Measurements from ENCODE around the gene CHST11. TPM values are rescaled to one million over a fixed set of nuclear protein-coding genes. Genes with fewer than 3 reads are reported as not detected.

Gene CHST11
- total RNA-seq, 1 experiment from 2014 or later, result 6.7 TPM

- Mint-ChIP-seq H3K27ac (no peak overlapping the region), H3K9me3 (peaks cover 10 to 13% of the 10 kb centered on the region in 2 experiments; a peak in 3 of 5 replicates)
- H3K4me2 ChIP-seq (ENCODE audit: insufficient read depth, insufficient read length, low read length), result no peak overlapping the region
Observed at GRCh38 chr12:104422441-104422840, 34.3 kb upstream of the CHST11 start.

More at GRCh38 chr12:104422441-104422840, 34.3 kb upstream of the CHST11 start:
- Histone ChIP-seq H3K56ac (ENCODE audit: insufficient read length, low read depth, low read length) (no peak overlapping the region), H3K27me3 (ENCODE audit: insufficient read depth, low read length) (no peaks in the 10 kb centered on the region), H3K14ac (ENCODE audit: insufficient read depth, low read length) (no peak overlapping the region), H3K27ac (ENCODE audit: insufficient read length, low read depth, low read length) (no peak overlapping the region), H2AK5ac (ENCODE audit: insufficient read length, low read length) (no peak overlapping the region), H3K9ac (ENCODE audit: extremely low read depth, insufficient read length, low read length) (no peak overlapping the region), H3K23me2 (ENCODE audit: insufficient read length, low read depth, low read length, poor library complexity, severe bottlenecking) (no peaks in the 10 kb centered on the region), H2BK15ac (ENCODE audit: low read depth, low read length) (no peak overlapping the region), H2BK5ac (ENCODE audit: insufficient read length, low read length) (no peak overlapping the region), H2BK20ac (ENCODE audit: low read depth, low read length, poor library complexity, severe bottlenecking) (no peak overlapping the region), H3K79me1 (ENCODE audit: insufficient read depth, low read depth, low read length, poor library complexity, severe bottlenecking) (no peaks in the 10 kb centered on the region), H3K4ac (ENCODE audit: low read depth, low read length) (no peak overlapping the region), H2BK12ac (ENCODE audit: insufficient read length, low read depth, low read length) (no peak overlapping the region), H3T11ph (ENCODE audit: low read length) (no peak overlapping the region), H4K20me1 (ENCODE audit: control insufficient read depth, insufficient read depth, insufficient read length) (no peaks in the 10 kb centered on the region), H3K18ac (ENCODE audit: insufficient read length, low read depth, low read length) (no peak overlapping the region), H4K5ac (ENCODE audit: insufficient read length, low read depth, low read length) (no peak overlapping the region), H4K91ac (ENCODE audit: insufficient read length, low read depth, low read length) (no peak overlapping the region), H2BK120ac (ENCODE audit: low read depth, low read length, poor library complexity, severe bottlenecking) (no peak overlapping the region), H2AFZ (ENCODE audit: low read length) (no peak overlapping the region), H3K9me3 (ENCODE audit: control insufficient read depth, low read depth, low read length) (no peaks in the 10 kb centered on the region), H3K4me1 (ENCODE audit: insufficient read depth, low read length) (no peaks in the 10 kb centered on the region; the same call in 1 of the 2 replicates), H3K23ac (ENCODE audit: insufficient read length, low read depth, low read length) (no peak overlapping the region), H3K79me2 (ENCODE audit: insufficient read depth, low read length) (no peaks in the 10 kb centered on the region), H4K8ac (replicated peaks; ENCODE audit: insufficient read length, low read depth, low read length) (no peak overlapping the region)
- DNase-seq, result no peak
- Mint-ChIP-seq H3K36me3 (ENCODE audit: insufficient read depth in 1 of 3, low read depth in 3 of 3) (peaks cover 2 to 11% (median 10%) of the 10 kb centered on the region in 3 experiments; a peak in 5 of 7 replicates), H3K4me1 (no peaks in the 10 kb centered on the region), H3K27me3 (ENCODE audit: low read depth) (peaks cover 5% of the 10 kb centered on the region; the same call in 1 of the 2 replicates), H3K4me3 (no peak overlapping the region)
- TF ChIP-seq CTCF (conservative IDR thresholded peaks at IDR 0.05), result no peak
- WGBS (ENCODE audit: extremely low coverage, insufficient read length, low lambda C conversion rate), result no CpG with 5 or more reads among the region's 1 CpG
